Measurements from ENCODE around the gene GBX2. TPM values are rescaled to one million over a fixed set of nuclear protein-coding genes. Genes with fewer than 3 reads are reported as not detected.

Gene GBX2
- total RNA-seq, 1 donor from 2014 or later: not detected

DNA sequence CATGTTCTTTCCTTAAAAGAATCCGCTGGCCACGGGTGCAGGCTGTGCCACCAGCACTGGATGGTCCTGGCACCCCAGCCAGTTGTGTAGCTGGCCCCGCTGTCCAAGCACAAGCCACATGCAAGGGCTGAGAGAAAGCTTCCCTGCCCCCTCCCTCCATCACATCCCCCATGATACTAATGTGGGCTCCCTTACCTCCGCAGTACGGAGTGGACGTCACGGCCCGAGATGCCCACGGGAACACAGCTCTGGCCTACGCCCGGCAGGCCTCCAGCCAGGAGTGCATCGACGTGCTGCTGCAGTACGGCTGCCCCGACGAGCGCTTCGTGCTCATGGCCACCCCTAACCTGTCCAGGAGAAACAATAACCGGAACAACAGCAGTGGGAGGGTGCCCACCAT is 44.5 kb downstream of the GBX2 start:
- no peak overlapping the region for H3K4me3 Mint-ChIP-seq (ENCODE audit: low read depth)

GRCh38 chr2:236122236-236122635 is 46.0 kb downstream of the GBX2 start:
- intact Hi-C loops (cut with micrococcal nuclease): no loop called here
- Mint-ChIP-seq H3K27me3 (ENCODE audit: low read depth) (peaks cover 15% of the 10 kb centered on the region), H3K36me3 (ENCODE audit: low read depth) (no peaks in the 10 kb centered on the region), H3K4me1 (ENCODE audit: low read depth) (no peaks in the 10 kb centered on the region), H3K27ac (no peak overlapping the region), H3K9me3 (no peaks in the 10 kb centered on the region), H3K4me3 (ENCODE audit: low read depth) (no peak overlapping the region)
- no peak for DNase-seq (ENCODE audit: low spot score)

More for the DNA sequence above, 44.5 kb downstream of the GBX2 start:
- Mint-ChIP-seq H3K9me3 (no peaks in the 10 kb centered on the region), H3K4me1 (ENCODE audit: low read depth) (no peaks in the 10 kb centered on the region), H3K27me3 (ENCODE audit: low read depth) (peaks cover 5% of the 10 kb centered on the region), H3K36me3 (ENCODE audit: low read depth) (no peaks in the 10 kb centered on the region), H3K27ac (no peak overlapping the region)
- intact Hi-C loops (cut with micrococcal nuclease): no loop called here
- DNase-seq (ENCODE audit: low spot score): no peak

DNA sequence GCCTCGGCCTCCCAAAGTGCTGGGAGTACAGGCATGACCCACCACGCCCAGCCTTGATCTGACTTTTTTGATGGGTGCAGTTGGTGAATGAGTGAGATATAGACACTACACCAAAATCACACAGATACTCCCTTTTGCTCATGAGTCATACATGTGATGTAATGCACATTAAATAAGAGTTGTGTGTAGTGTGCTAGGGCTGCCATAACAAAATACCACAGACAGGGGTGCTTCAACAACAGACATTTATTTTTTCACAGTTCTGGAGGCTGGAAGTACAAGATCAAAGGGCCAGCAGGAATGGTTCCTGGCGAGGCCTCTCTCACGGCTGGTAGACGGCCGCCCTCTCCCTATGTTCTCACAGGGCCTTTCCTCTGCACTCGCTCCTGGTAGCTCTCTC is 46.6 kb downstream of the GBX2 start:
- H3K27me3 Mint-ChIP-seq (ENCODE audit: low read depth): peaks cover 20% of the 10 kb centered on the region
- no peaks in the 10 kb centered on the region for H3K4me1 Mint-ChIP-seq (ENCODE audit: low read depth)
- H3K9me3 Mint-ChIP-seq: no peaks in the 10 kb centered on the region
- intact Hi-C loops (cut with micrococcal nuclease): no loop called here
- DNase-seq (ENCODE audit: low spot score): no peak
- no peaks in the 10 kb centered on the region for H3K36me3 Mint-ChIP-seq (ENCODE audit: low read depth)
- no peak overlapping the region for H3K27ac Mint-ChIP-seq
- no peak overlapping the region for H3K4me3 Mint-ChIP-seq (ENCODE audit: low read depth)

DNA sequence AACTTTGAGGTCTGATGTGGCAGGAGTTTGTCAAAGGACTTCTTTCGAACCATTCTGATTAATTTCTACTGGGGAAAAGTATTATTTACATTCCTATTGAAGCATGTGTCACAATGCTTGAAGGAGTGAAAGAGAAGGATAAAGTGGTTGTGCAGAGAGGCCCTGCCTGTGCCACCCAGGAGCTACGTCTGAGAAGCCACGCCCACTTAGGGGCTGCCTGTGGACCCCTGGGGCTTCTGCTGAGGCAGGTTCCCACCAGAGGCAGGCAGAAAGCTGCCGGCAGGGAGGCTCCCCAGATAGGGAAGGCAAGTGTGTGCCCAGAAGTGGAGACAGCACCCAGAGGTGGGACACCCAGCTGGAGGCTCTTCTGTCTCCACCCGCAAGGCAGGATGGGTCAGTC is 47.4 kb downstream of the GBX2 start:
- Mint-ChIP-seq H3K4me1 (ENCODE audit: low read depth) (no peaks in the 10 kb centered on the region), H3K36me3 (ENCODE audit: low read depth) (no peaks in the 10 kb centered on the region), H3K27me3 (ENCODE audit: low read depth) (peaks cover 20% of the 10 kb centered on the region), H3K27ac (no peak overlapping the region), H3K9me3 (no peaks in the 10 kb centered on the region), H3K4me3 (ENCODE audit: low read depth) (no peak overlapping the region)
- no peak for DNase-seq (ENCODE audit: low spot score)
- intact Hi-C loops (cut with micrococcal nuclease): no loop called here

GRCh38 chr2:236120141-236120601 is 48.0 kb downstream of the GBX2 start:
- DNase-seq (ENCODE audit: low spot score): no peak
- intact Hi-C loops (cut with micrococcal nuclease): no loop called here
- Mint-ChIP-seq H3K36me3 (ENCODE audit: low read depth) (no peaks in the 10 kb centered on the region), H3K27ac (no peak overlapping the region), H3K9me3 (no peaks in the 10 kb centered on the region), H3K27me3 (ENCODE audit: low read depth) (peaks cover 20% of the 10 kb centered on the region), H3K4me3 (ENCODE audit: low read depth) (no peak overlapping the region), H3K4me1 (ENCODE audit: low read depth) (no peaks in the 10 kb centered on the region)

- Mint-ChIP-seq H3K27me3 (ENCODE audit: low read depth) (peaks cover 20% of the 10 kb centered on the region), H3K27ac (no peak overlapping the region), H3K36me3 (ENCODE audit: low read depth) (no peaks in the 10 kb centered on the region), H3K4me1 (ENCODE audit: low read depth) (no peaks in the 10 kb centered on the region), H3K4me3 (ENCODE audit: low read depth) (no peak overlapping the region), H3K9me3 (no peaks in the 10 kb centered on the region)
- DNase-seq (ENCODE audit: low spot score): no peak
- intact Hi-C loops (cut with micrococcal nuclease): no loop called here
Measured at GRCh38 chr2:236119476-236119875, 48.7 kb downstream of the GBX2 start.

GRCh38 chr2:236119003-236119402 is 49.2 kb downstream of the GBX2 start:
- H3K4me3 Mint-ChIP-seq (ENCODE audit: low read depth): no peak overlapping the region
- H3K9me3 Mint-ChIP-seq: no peaks in the 10 kb centered on the region
- H3K4me1 Mint-ChIP-seq (ENCODE audit: low read depth): no peaks in the 10 kb centered on the region
- H3K27ac Mint-ChIP-seq: no peak overlapping the region
- H3K36me3 Mint-ChIP-seq (ENCODE audit: low read depth): no peaks in the 10 kb centered on the region
- H3K27me3 Mint-ChIP-seq (ENCODE audit: low read depth): peaks cover 20% of the 10 kb centered on the region
- intact Hi-C loops (cut with micrococcal nuclease): no loop called here
- DNase-seq (ENCODE audit: low spot score): no peak

DNA sequence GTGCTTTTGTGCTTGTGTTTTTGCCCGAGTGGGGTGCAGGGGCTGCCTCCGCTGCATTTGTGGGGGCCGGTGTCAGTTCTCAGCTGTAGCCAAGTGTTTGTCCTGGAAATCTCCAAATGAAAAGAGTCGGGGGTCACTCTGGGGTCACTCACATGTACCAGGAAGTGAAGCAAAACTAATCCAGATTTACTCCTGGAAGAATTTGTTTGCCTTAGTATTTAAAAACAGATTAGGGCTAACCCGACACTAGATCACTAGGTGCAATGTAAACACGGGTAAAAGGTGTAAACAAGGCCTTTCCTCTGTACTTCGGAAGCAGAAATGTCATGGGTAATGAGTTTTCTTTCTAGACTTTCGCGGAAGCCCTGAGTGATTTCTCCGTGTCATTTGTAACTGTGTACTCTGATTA is 50.3 kb downstream of the GBX2 start:
- DNase-seq (ENCODE audit: low spot score): no peak
- peaks cover 20% of the 10 kb centered on the region for H3K27me3 Mint-ChIP-seq (ENCODE audit: low read depth)
- H3K4me3 Mint-ChIP-seq (ENCODE audit: low read depth): no peak overlapping the region
- H3K27ac Mint-ChIP-seq: no peak overlapping the region
- no peaks in the 10 kb centered on the region for H3K4me1 Mint-ChIP-seq (ENCODE audit: low read depth)
- H3K9me3 Mint-ChIP-seq: no peaks in the 10 kb centered on the region
- no peaks in the 10 kb centered on the region for H3K36me3 Mint-ChIP-seq (ENCODE audit: low read depth)
- intact Hi-C loops (cut with micrococcal nuclease): no loop called here

DNA sequence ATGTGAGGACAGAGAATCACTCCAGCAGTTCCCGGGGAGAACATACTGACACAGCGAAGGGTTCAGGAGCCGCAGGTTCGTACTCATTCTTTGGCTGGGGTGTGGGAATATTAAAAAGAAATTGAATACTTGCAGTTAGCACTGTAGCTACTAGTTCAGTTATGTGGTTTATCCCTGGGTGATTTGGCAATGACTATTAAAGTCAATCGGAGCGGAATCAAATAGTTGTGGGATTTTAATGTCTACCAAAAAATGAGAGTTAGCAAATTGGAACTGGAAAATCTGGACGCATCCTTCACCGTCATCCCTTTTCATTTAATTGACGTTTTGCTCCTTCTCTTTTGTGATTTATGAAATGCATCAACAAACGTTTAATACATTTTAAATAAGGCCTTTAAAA is 50.8 kb downstream of the GBX2 start:
- Mint-ChIP-seq H3K4me1 (ENCODE audit: low read depth) (no peaks in the 10 kb centered on the region), H3K4me3 (ENCODE audit: low read depth) (no peak overlapping the region), H3K27me3 (ENCODE audit: low read depth) (peaks cover 20% of the 10 kb centered on the region), H3K36me3 (ENCODE audit: low read depth) (no peaks in the 10 kb centered on the region), H3K27ac (no peak overlapping the region), H3K9me3 (no peaks in the 10 kb centered on the region)
- intact Hi-C loops (cut with micrococcal nuclease): no loop called here
- no peak for DNase-seq (ENCODE audit: low spot score)

Other genes with a start within 250 kb of the GBX2 start
- not detected in 2 replicates for gene ASB18, start 96.0 kb upstream of the GBX2 start, total RNA-seq